Activated CD4-positive, alpha-beta T cell treated with anti-CD3 and anti-CD28 coated beads for 4 hours (primary cell): Measurements from ENCODE around the gene DDN.

Experiments
- DNase-seq, 2 donors: peaks; one replicate each; pipeline ENCODE4 v3.0.0-alpha.2; 2020

Gene DDN

DNA sequence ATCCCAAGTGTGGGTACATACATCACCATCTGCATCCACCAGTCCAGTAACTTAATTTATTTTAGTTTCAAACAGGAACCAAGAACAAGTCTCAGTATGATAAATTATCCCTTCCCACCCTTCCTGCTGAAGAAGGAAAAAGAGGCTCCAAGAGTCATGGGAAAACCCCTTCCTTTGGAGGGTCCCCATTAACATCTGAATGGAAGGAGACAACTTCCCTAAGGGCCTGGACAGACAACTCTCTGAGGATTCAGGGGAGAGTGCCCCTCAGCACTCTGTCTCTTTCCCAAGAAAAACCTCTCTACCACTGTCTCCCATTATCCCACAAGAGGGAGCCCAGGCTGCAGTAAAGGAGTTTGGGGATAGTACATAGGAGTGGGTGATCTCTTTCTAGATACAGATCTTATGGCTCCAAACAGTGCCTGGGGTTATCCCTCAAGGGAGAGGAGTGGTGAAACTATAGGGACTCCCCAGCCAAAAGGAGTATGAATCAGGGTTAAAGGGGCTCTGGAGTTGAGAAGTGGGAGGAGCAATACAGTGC lies 33.8 kb downstream of the DDN start:
- DNase-seq = no peak

DNA sequence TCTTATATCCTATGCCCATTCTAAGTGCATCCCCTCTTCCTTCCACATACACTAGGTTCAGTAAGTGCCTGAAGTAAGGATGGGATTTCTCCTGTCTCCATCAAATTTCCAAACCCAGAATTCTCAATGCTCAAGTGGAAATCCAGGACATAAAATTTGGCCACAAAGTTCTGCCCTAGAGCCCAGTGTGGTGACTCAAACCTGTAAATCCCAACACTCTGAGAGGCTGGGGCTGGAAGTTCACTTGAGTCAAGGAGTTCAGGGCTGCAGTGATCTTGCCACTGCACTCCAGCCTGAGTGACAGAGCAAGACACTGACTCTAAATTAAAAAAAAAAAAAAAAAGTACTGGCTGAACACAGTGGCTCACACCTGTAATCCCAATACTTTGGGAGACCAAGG lies 37.4 kb downstream of the DDN start:
- no peak for DNase-seq

DNA sequence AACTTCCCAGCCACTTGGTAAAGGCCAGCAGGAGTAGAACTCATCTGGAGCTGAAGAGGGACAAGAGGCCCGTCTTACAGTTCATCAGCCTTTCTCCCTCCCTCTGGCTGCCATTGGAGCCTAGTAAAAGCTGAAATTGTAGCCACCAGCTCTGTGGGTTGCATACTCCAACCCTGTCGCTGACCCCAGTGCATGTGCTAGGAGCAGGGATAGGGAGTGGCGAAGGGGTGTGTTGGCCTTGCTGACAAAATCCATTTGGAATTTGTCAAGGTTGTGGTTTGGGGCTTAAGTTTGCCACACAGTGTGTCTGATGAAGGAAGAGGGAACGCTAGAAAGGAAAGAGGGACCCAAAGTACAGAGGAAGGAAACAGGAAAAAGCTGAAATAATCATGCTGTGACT lies 37.8 kb downstream of the DDN start:
- no peak for DNase-seq

DNA sequence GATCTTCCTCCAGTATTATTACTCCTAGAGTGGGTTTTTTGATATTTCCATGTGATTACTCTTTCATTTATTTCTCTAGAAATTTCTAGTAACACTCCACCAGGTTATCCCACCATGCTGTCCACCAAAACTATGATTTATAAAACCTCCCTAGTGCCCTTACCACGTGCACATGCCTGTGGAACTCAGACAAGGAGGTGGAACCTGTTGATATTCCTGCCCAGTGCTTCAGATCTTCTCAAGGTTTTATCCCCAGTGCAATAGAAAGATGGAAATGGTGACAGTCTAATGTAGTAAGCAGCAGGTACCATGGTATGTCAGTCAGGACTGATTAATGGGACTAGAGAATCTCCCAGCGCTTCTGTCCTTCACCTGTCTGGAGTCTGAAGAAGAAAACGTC lies 38.3 kb downstream of the DDN start:
- no peak for DNase-seq

DNA sequence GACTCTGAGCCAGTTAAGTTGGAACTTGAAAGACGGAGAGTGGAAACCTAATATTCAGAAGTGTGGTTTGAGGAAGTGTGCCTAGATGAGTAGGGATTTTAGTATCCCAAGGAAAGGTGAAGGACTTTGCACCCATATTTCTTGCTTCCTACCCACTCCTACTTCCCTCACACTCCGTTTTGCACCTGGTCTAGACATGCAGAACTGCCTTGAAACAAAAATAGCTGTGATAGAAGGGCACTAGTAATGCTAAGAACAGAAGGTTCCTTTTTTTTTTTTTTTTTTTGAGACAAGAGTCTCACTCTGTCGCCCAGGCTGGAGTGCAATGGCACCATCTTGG lies 41.2 kb downstream of the DDN start:
- no peak for DNase-seq

DNA sequence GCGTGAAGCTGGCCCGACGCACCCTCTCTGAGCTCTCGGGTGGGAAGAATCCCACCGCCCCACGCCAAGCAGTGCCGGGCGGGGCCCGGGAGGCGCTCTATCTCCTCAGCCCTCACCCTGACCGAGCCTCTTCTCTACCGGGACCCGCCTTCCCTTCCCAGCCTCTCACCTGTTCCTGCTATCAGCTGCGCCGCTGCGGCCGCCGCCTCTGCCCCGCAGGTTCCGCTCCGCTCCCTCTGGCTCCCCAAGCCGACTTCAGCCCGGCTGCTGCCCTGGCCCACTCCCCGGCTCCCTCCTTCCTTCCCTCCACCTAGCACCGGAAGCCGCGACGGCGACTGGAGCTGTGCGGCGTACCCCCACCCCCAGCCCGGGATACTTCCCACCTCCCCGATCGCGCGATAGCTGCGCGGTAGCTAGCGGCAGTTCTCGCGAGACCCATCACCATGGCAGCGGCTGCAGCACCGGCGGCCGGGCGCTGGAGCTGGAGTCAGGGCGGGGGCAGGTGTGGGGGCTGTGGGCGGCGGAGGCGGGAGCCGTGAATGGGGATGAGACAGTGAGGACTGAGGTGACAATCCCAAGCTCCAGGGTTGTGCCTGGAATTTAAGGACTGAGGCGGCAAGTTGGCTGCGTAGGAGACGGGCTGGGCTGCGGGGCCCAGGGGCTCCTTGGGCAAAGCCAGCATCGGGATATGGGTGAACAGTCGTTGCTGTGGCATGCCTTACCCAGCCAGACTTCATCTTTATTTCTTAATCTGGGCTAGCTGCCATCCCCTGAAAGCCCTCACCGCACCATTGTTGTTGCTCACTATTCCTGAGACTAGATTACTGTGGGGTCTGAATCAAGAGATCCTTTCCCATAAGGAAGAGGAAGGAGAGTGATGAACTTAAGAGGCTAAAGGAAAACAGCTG lies 41.8 kb downstream of the DDN start, which contains the start of gene ARF3:
Gene ARF3, minus strand, starts transcription at position 347 of the 908 bp plus-strand sequence. CDS start 16,392 bp downstream, outside the sequence.
- peak; percentile 92 to 93 for DNase-seq

DNA sequence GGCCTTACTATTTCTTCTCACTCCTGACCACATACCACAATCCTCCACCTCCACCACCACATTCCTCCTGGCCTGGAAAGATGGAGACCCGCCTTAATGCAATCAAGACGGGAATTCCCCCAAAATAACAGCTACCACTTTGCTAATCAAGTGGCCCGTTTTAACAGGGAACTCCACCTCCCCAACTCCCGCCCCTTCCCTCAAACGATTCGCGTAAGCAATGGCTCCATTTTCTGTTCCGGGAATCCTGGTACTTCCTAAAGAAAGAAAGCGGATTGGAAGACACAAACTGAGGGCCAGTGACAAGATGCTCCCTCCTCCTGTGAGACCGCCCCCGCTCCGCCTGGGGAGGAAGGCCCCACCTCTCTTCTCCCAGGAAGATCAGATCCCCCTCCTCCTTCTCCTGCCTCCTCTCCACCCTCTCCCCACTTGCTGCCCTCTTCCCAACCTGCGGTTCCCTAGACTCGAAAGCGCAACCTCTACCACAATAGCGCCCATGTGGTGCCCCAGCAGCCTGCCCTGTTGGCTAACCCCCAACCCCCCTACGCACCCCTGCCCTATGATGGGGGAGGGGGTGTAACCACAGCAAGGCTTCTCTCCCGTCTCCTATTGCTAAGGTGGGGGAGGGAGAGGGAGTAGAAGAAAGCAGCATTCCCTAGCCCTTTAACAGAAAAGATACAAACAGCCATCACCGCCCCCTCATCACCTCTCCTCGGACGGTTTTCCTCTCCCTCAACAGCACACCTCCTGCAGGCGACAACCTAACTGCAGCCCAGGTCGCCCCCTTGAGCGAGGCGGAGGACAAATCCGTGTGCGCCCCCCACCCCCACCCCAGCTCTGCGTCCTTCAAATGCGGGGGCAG lies 42.7 kb downstream of the DDN start:
- DNase-seq = peak in 1 of 2 donors; percentile 17

DNA sequence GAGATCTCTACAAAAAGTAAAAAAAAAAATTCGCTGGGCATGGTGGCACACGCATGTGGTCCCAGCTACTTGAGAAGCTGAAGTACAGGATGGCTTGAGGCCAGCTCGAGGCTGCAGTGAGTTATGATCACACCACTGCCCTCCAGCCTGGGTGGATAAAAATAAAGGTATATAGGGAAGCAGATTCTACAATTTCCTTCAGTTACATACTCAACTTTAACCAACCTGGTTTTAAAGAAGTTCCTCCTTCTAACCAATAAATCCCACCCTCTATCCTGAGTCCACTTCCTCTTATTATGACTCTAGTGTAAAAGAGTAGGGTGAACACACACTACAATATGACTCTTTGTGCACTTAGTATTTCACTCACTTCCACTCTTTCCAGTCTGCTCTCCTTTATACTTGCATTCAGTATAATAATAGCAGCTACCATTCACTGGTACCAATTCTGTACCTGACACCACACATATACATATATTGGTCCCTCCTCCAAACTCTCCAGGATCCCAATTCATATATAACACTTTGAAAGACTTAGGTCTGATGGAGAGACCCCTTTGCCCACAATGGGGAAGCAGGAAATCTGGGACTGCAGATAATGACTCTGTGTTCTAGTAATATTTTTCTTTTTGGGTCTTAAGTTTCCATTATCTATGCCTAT lies 44.2 kb downstream of the DDN start:
- DNase-seq = no peak

DNA sequence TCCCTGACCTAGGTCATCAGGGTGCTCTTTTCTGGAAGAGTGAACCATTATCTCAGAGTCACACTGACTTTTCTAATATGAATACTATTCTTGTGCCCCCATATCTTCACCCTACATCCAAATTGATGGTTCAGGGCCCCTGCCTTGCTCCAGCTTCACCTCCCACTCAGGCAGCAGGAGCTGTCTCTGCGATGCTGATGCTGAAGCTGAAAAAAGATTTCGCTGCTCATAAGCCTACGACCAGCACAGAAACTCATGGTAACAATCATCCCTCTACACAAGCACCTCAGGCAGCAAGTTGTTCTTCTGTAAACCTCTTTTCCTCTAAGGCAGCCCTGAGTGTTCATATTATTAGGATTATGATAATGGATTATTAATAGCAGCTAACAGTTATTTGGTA lies 45.1 kb downstream of the DDN start:
- DNase-seq = no peak

DNA sequence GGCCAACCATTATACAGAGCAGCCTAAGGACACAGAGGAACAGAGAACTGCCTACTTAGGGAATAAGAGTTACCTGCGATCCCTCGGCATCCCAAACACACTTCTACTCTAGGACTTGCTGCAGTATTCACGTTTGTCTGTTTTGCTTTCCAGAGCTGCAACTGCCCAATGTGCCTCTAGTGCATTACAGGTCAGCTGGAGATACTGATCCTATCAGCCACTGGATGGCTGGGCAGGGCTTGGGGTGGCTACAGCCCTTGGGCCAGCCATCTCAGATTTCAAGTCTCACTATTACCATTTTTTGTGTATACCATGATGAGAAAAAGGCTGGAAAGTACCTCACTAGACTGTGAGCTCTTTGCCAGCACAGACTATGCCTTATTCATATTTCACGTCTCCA lies 46.5 kb downstream of the DDN start:
- no peak for DNase-seq

DNA sequence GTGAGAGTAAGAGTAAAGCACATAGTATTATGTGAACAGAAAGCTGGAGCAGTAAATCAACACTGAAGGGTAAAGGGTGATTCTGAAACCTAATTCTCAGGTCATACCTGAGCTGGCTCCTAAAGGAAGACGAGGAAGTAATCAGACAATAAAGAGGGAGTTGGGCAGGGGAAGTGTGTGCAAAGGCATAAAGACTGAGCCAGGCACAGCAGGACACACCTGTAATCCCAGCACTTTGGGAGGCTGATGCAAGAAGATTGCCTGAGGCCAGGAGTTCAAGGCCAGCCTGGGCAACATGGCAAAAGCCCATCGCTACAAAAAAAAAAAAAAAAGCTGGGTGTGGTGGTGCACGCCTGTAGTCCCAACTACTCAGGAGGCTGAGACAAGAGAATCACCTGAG lies 51.4 kb downstream of the DDN start:
- no peak for DNase-seq

DNA sequence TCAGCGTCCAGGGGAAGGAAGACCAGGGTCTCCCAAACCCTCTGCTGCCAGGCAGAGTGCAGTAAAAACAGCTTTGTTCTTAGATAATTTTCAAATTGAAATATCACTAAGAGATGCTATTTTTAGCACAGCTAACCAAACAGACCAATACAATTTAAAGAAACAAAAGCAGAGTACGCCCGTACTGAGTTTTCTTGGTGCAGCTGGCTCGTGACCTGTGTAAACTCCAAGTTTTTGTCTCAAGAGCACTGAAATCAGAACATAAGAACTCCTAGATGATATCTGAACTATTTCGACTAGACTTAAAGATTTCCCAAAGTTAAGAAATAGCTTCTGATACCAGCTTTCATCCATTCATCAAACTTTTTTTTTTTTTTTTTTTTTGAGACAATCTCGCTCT lies 52.2 kb downstream of the DDN start:
- no peak for DNase-seq

DNA sequence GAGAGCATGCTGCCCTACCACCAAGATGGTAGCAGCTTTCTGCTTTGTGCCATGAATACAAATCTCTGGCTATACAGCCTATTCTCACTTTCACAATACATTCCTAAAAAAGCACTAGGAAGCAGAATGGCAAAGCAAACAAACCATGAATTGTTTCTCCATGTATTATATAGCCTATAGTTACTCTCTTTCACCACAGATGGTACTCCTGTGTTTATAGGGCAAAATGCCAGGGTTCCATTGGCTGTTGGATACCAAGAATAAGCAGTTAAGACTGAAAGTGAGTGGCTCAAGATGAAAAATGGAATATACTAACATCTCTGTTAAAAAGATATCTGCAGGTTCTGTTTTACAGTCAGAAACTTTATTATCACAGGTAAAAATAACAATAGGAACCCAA lies 53.0 kb downstream of the DDN start:
- DNase-seq = no peak
